Karpas-422 (cell line): ENCODE data around the gene ARPP21. TPM values are rescaled to one million over a fixed set of nuclear protein-coding genes. Genes with fewer than 3 reads are reported as not detected.

Experiments used
- DNase-seq: peaks from one replicate; pipeline ENCODE4 v3.0.0-alpha.2; 2015
- H2AFZ ChIP-seq: fragments of 200-600 bp; sonication (generic); 2 replicates; pipeline ENCODE4 v1.6.1; 2014; ENCODE audit warnings: antibody characterized with exemption, low read length, mixed read lengths
- H3K27ac ChIP-seq: fragments of 200-600 bp; sonication (generic); 2 replicates; pipeline ENCODE4 v1.5.1; 2014; ENCODE audit warnings: mild to moderate bottlenecking, low read length, moderate library complexity
- H3K27me3 ChIP-seq: fragments of 200-600 bp; sonication (generic); 2 replicates; pipeline ENCODE4 v1.6.1; 2014; ENCODE audit warnings: low read length, mixed read lengths
- H3K36me3 ChIP-seq: fragments of 200-600 bp; sonication (generic); 2 replicates; pipeline ENCODE4 v1.6.1; 2014; ENCODE audit warnings: low read length, mixed read lengths; ENCODE audit not compliant: insufficient read depth
- H3K4me1 ChIP-seq: fragments of 200-600 bp; sonication (generic); 2 replicates; pipeline ENCODE4 v1.6.1; 2014; ENCODE audit warnings: mild to moderate bottlenecking, low read length, mixed read lengths
- H3K4me2 ChIP-seq: fragments of 200-600 bp; sonication (generic); 2 replicates; pipeline ENCODE4 v1.6.1; 2014; ENCODE audit warnings: low read length, low read depth, mild to moderate bottlenecking; ENCODE audit not compliant: poor library complexity, severe bottlenecking
- H3K4me3 ChIP-seq: fragments of 200-600 bp; sonication (generic); 2 replicates; pipeline ENCODE4 v1.5.1; 2014; ENCODE audit warnings: mild to moderate bottlenecking, antibody characterized with exemption, low read length, mixed read lengths
- H3K79me2 ChIP-seq: fragments of 200-600 bp; sonication (generic); 2 replicates; pipeline ENCODE4 v1.6.1; 2014; ENCODE audit warnings: mild to moderate bottlenecking, low read length, mixed read lengths
- H3K9ac ChIP-seq: fragments of 200-600 bp; sonication (generic); 2 replicates; pipeline ENCODE4 v1.6.0; 2014; ENCODE audit warnings: low read length
- H3K9me2 ChIP-seq: fragments of 200-600 bp; sonication (generic), shearing (Covaris generic); replicated peaks from 2 replicates; pipeline ENCODE4 v1.6.0; 2014; ENCODE audit warnings: mild to moderate bottlenecking, low read length, moderate library complexity; ENCODE audit not compliant: insufficient read depth
- H3K9me3 ChIP-seq: fragments of 300-700, 200-600 bp; sonication (generic); 2 replicates; pipeline ENCODE4 v1.6.1; 2014; ENCODE audit warnings: low read length, mixed read lengths
- H4K20me1 ChIP-seq: fragments of 200-600 bp; sonication (generic); 2 replicates; pipeline ENCODE4 v1.6.1; 2014; ENCODE audit warnings: mild to moderate bottlenecking, antibody characterized with exemption, low read length, low read depth; ENCODE audit not compliant: insufficient read depth
- small RNA-seq: library from RNA; depleted of rRNA; stranded (forward); fragments of <200 nt; gene quantifications from one replicate; pipeline ENCODE3, GENCODE V24; 2014
- total RNA-seq: library from RNA; depleted of rRNA; stranded (reverse); fragments of >200 nt; shearing (Covaris generic); gene quantifications from 2 replicates; pipeline ENCODE4 v1.2.3, GENCODE V29; 2014; ENCODE audit warnings: low replicate concordance

Gene ARPP21
- total RNA-seq, 1 experiment from 2014 or later, result not detected

- 0 out of 2 replicates have a peak, but pooled peaks cover 2% of the 10 kb centered on the region for H3K27me3 ChIP-seq
- no peaks in the 10 kb centered on the region for H3K9me2 ChIP-seq
- no peaks in the 10 kb centered on the region for H3K79me2 ChIP-seq
- H3K27ac ChIP-seq, result no peak overlapping the region
- DNase-seq, result no peak
- no peak overlapping the region for H3K4me2 ChIP-seq
- H3K36me3 ChIP-seq, result no peaks in the 10 kb centered on the region
- H3K9me3 ChIP-seq, result peaks cover 3% of the 10 kb centered on the region; the same call in 1 of the 2 replicates
- H3K4me3 ChIP-seq, result no peak overlapping the region
- H3K4me1 ChIP-seq, result no peaks in the 10 kb centered on the region
- H4K20me1 ChIP-seq, result no peaks in the 10 kb centered on the region
- H2AFZ ChIP-seq, result no peak overlapping the region
- H3K9ac ChIP-seq, result no peak overlapping the region
These were observed 192.8 kb downstream of the ARPP21 start for GRCh38 chr3:35832140-35832571.

Small RNAs within 50 kb of the gene (small RNA-seq; reads per million reads assigned to genes)
- 0.12 reads per million for gene MIR128-2
